H9 (cell line): ENCODE data around the gene RGPD6. TPM values are rescaled to one million over a fixed set of nuclear protein-coding genes. Genes with fewer than 3 reads are reported as not detected.
"Not testable (repeated sequence)": the region's sequence is repeated elsewhere in the genome, so short reads cannot be mapped to it uniquely, and the experiment has no call there.

Experiments used
- DNase-seq: peaks from one replicate; pipeline ENCODE4 v3.0.0-alpha.2; 2017
- H2AFZ ChIP-seq: one replicate; pipeline ENCODE4 v1.6.1; 2013; ENCODE audit warnings: mild to moderate bottlenecking, low read length, control low read depth, moderate library complexity
- H2AK5ac ChIP-seq: 2 replicates; pipeline ENCODE4 v1.6.1; 2013; ENCODE audit warnings: low read length, control low read depth, mixed read lengths; ENCODE audit not compliant: insufficient read length
- H2BK120ac ChIP-seq: one replicate; pipeline ENCODE4 v1.6.1; 2013; ENCODE audit warnings: low read depth, mild to moderate bottlenecking, low read length, control low read depth, inconsistent platforms; ENCODE audit not compliant: poor library complexity, severe bottlenecking
- H2BK12ac ChIP-seq: 2 replicates; pipeline ENCODE4 v1.6.1; 2013; ENCODE audit warnings: low read length, control low read depth, mixed read lengths, low read depth; ENCODE audit not compliant: insufficient read length
- H2BK15ac ChIP-seq: 2 replicates; pipeline ENCODE4 v1.6.1; 2013; ENCODE audit warnings: low read depth, low read length, control low read depth
- H2BK20ac ChIP-seq: one replicate; pipeline ENCODE4 v1.6.1; 2013; ENCODE audit warnings: low read depth, mild to moderate bottlenecking, low read length, control low read depth, inconsistent platforms; ENCODE audit not compliant: poor library complexity, severe bottlenecking
- H2BK5ac ChIP-seq: 2 replicates; pipeline ENCODE4 v1.6.1; 2013; ENCODE audit warnings: low read length, control low read depth, mixed read lengths; ENCODE audit not compliant: insufficient read length
- H3K14ac ChIP-seq: 2 replicates; pipeline ENCODE4 v1.6.1; 2013; ENCODE audit warnings: low read length, control low read depth; ENCODE audit not compliant: insufficient read depth
- H3K18ac ChIP-seq: 2 replicates; pipeline ENCODE4 v1.6.1; 2013; ENCODE audit warnings: low read depth, mild to moderate bottlenecking, mixed read lengths, low read length, control low read depth; ENCODE audit not compliant: insufficient read length
- H3K23ac ChIP-seq: 2 replicates; pipeline ENCODE4 v1.6.1; 2013; ENCODE audit warnings: low read length, control low read depth, mixed read lengths, low read depth; ENCODE audit not compliant: insufficient read length
- H3K23me2 ChIP-seq: 2 replicates; pipeline ENCODE4 v1.6.1; 2013; ENCODE audit warnings: low read depth, mild to moderate bottlenecking, mixed read lengths, low read length, control low read depth; ENCODE audit not compliant: insufficient read length, poor library complexity, severe bottlenecking
- H3K27ac ChIP-seq: 2 replicates; pipeline ENCODE4 v1.5.1; 2013; ENCODE audit warnings: low read length, control low read depth, mixed read lengths, low read depth; ENCODE audit not compliant: insufficient read length
- H3K27me3 ChIP-seq: 2 replicates; pipeline ENCODE4 v1.6.1; 2013; ENCODE audit warnings: low read length, control low read depth, inconsistent platforms; ENCODE audit not compliant: insufficient read depth
- H3K4ac ChIP-seq: 2 replicates; pipeline ENCODE4 v1.6.1; 2013; ENCODE audit warnings: low read depth, mild to moderate bottlenecking, control low read depth, inconsistent platforms, low read length, moderate library complexity
- H3K4me1 ChIP-seq: 2 replicates; pipeline ENCODE4 v1.6.1; 2013; ENCODE audit warnings: low read length, control low read depth, inconsistent platforms; ENCODE audit not compliant: insufficient read depth
- H3K4me2 ChIP-seq: 2 replicates; pipeline ENCODE4 v1.6.1; 2013; ENCODE audit warnings: low read length, control low read depth, mixed read lengths; ENCODE audit not compliant: insufficient read length, insufficient read depth
- H3K56ac ChIP-seq: 2 replicates; pipeline ENCODE4 v1.6.1; 2013; ENCODE audit warnings: low read depth, mild to moderate bottlenecking, mixed read lengths, low read length, control low read depth; ENCODE audit not compliant: insufficient read length
- H3K79me1 ChIP-seq: 2 replicates; pipeline ENCODE4 v1.6.1; 2013; ENCODE audit warnings: low read depth, mild to moderate bottlenecking, moderate library complexity, low read length, control low read depth, inconsistent platforms; ENCODE audit not compliant: insufficient read depth, poor library complexity, severe bottlenecking
- H3K79me2 ChIP-seq: 2 replicates; pipeline ENCODE4 v1.6.1; 2013; ENCODE audit warnings: low read length, control low read depth, inconsistent platforms; ENCODE audit not compliant: insufficient read depth
- H3K9ac ChIP-seq: 2 replicates; pipeline ENCODE4 v1.6.1; 2013; ENCODE audit warnings: low read length, control low read depth, mixed read lengths; ENCODE audit not compliant: insufficient read length; ENCODE audit errors: extremely low read depth
- H3K9me3 ChIP-seq: one replicate; pipeline ENCODE4 v1.6.1; 2013; ENCODE audit warnings: low read depth, low read length, inconsistent platforms; ENCODE audit not compliant: control insufficient read depth
- H3T11ph ChIP-seq: one replicate; pipeline ENCODE4 v1.6.1; 2013; ENCODE audit warnings: mild to moderate bottlenecking, low read length, control low read depth, inconsistent platforms
- H4K20me1 ChIP-seq: one replicate; pipeline ENCODE4 v1.6.1; 2013; ENCODE audit not compliant: control insufficient read depth, insufficient read length, insufficient read depth
- H4K5ac ChIP-seq: 2 replicates; pipeline ENCODE4 v1.6.1; 2013; ENCODE audit warnings: low read depth, mild to moderate bottlenecking, mixed read lengths, low read length, control low read depth; ENCODE audit not compliant: insufficient read length
- H4K8ac ChIP-seq: replicated peaks from 2 replicates; pipeline ENCODE4 v1.6.1; 2013; ENCODE audit warnings: low read length, control low read depth, mixed read lengths, low read depth; ENCODE audit not compliant: insufficient read length
- H4K91ac ChIP-seq: 2 replicates; pipeline ENCODE4 v1.6.1; 2013; ENCODE audit warnings: low read depth, mild to moderate bottlenecking, moderate library complexity, mixed read lengths, low read length, control low read depth; ENCODE audit not compliant: insufficient read length
- H3K27ac Mint-ChIP-seq, 3 experiments: 2 replicates in 2 of 3; 3 replicates in 1 of 3; pipeline ENCODE4 v1.8.0; 2020 to 2021; ENCODE audit warnings: mixed read lengths in 3 of 3, mild to moderate bottlenecking in 1 of 3, moderate library complexity in 1 of 3
- H3K27me3 Mint-ChIP-seq: 2 replicates; pipeline ENCODE4 v1.8.0; 2021; ENCODE audit warnings: low read depth, mild to moderate bottlenecking, moderate library complexity, mixed read lengths
- H3K36me3 Mint-ChIP-seq, 3 experiments: 2 replicates in 2 of 3; 3 replicates in 1 of 3; pipeline ENCODE4 v1.8.0; 2020 to 2021; ENCODE audit warnings: low read depth in 3 of 3, mixed read lengths in 3 of 3; ENCODE audit not compliant: insufficient read depth in 1 of 3
- H3K4me1 Mint-ChIP-seq, 2 experiments: 2 replicates each; pipeline ENCODE4 v1.8.0; 2020; ENCODE audit warnings: mixed read lengths in 2 of 2
- H3K4me3 Mint-ChIP-seq, 2 experiments: 2 replicates in 1 of 2; 3 replicates in 1 of 2; pipeline ENCODE4 v1.8.0; 2020 to 2021; ENCODE audit warnings: mild to moderate bottlenecking in 2 of 2, mixed read lengths in 2 of 2, moderate library complexity in 1 of 2
- H3K9me3 Mint-ChIP-seq, 2 experiments: 2 replicates in 1 of 2; 3 replicates in 1 of 2; pipeline ENCODE4 v1.8.0; 2020; ENCODE audit warnings: mild to moderate bottlenecking in 2 of 2, mixed read lengths in 2 of 2, moderate library complexity in 1 of 2
- WGBS: extraction: QIAGEN DNeasy Blood & Tissue Kit; methylation state at CpG from one replicate; pipeline ENCODE4 v1.1.7; 2013; ENCODE audit warnings: missing lambda C conversion rate, low lambda C conversion rate, mixed read lengths; ENCODE audit not compliant: insufficient read length; ENCODE audit errors: extremely low coverage; 5-methylcytosine and 5-hydroxymethylcytosine counted together
- total RNA-seq: library from RNA; stranded (reverse); gene quantifications from 2 replicates; pipeline ENCODE4 v1.2.1, GENCODE V29; 2021

Gene RGPD6
- total RNA-seq, 1 experiment from 2014 or later = 18.0 TPM

DNA sequence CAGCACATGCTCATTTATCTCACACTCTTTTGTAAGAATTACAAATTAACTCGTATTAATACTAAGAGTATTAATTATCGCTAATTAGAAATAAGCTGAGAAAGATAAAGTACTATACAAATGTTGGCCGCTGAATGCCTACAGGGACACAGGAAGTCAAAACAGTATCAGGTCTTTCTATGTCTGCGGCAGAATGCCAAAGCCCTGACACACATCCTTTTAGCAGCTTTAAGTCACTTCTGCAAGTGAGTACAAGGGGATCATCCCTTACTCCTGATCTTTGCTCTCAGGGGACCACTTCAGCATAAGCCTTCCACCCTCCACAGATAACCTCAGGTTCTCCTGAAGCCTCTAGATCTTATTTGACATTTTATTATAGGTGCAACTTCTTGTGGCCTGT is 94.3 kb downstream of the RGPD6 start:
- H3K79me2 ChIP-seq, H2BK12ac ChIP-seq, H3K4me2 ChIP-seq, H3K36me3 Mint-ChIP-seq, H2AK5ac ChIP-seq, H2BK120ac ChIP-seq, H3K27ac ChIP-seq, H2BK15ac ChIP-seq, H3K23me2 ChIP-seq, H4K91ac ChIP-seq, H3K18ac ChIP-seq, H3K4me3 Mint-ChIP-seq, H3T11ph ChIP-seq, H3K9ac ChIP-seq, H4K5ac ChIP-seq, H3K9me3 Mint-ChIP-seq, H2BK20ac ChIP-seq, H3K4ac ChIP-seq, H3K27me3 ChIP-seq, H2BK5ac ChIP-seq, H4K8ac ChIP-seq, H3K9me3 ChIP-seq, H3K23ac ChIP-seq, H2AFZ ChIP-seq, H3K79me1 ChIP-seq, H3K56ac ChIP-seq, DNase-seq, H3K4me1 ChIP-seq, H3K14ac ChIP-seq, H4K20me1 ChIP-seq, H3K27ac Mint-ChIP-seq, H3K27me3 Mint-ChIP-seq, H3K4me1 Mint-ChIP-seq: not testable (repeated sequence)
- WGBS = no CpG with 5 or more reads among the region's 4 CpGs

DNA sequence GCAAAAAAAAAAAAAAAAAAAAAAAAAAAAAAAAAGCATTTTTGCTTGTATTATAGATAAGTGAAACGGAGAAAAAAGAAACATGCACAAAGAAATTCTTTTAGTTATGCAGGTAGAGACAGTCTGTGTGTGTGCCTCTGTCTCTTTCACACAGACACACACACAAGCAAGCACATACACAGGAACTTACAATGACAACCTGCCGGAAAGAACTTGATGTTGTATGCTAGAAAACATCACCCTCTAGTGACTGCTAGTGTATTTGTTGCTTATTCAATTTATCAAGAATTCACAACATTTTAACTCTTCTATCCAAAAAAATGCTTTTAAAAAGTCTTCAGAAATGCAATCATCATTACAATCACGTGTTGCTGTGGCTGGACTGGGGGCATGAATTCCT is 95.8 kb downstream of the RGPD6 start:
- not testable (repeated sequence) for H3K4me1 Mint-ChIP-seq

More for the DNA sequence above, 95.8 kb downstream of the RGPD6 start:
- H2BK5ac ChIP-seq, H2AFZ ChIP-seq, H3K79me2 ChIP-seq, H4K8ac ChIP-seq, H3T11ph ChIP-seq, H3K36me3 Mint-ChIP-seq, H3K18ac ChIP-seq, H3K4me1 ChIP-seq, H3K4ac ChIP-seq, H4K20me1 ChIP-seq, H3K4me2 ChIP-seq, DNase-seq, H2BK15ac ChIP-seq, H4K5ac ChIP-seq, H3K27ac ChIP-seq, H3K23ac ChIP-seq, H2BK120ac ChIP-seq, H3K9ac ChIP-seq, H3K27ac Mint-ChIP-seq, H2BK12ac ChIP-seq, H3K4me3 Mint-ChIP-seq, H3K9me3 Mint-ChIP-seq, H3K27me3 ChIP-seq, H3K79me1 ChIP-seq, H3K14ac ChIP-seq, H4K91ac ChIP-seq, H3K23me2 ChIP-seq, H3K27me3 Mint-ChIP-seq, H3K9me3 ChIP-seq, H2BK20ac ChIP-seq, H2AK5ac ChIP-seq, H3K56ac ChIP-seq: not testable (repeated sequence)
- WGBS = no CpG with 5 or more reads among the region's 3 CpGs
